ENCODE measurements around the gene CDK11A. TPM values are rescaled to one million over a fixed set of nuclear protein-coding genes. Genes with fewer than 3 reads are reported as not detected.

The CDK11A gene
- total RNA-seq, 1 donor from 2014 or later = 47.9 TPM

DNA sequence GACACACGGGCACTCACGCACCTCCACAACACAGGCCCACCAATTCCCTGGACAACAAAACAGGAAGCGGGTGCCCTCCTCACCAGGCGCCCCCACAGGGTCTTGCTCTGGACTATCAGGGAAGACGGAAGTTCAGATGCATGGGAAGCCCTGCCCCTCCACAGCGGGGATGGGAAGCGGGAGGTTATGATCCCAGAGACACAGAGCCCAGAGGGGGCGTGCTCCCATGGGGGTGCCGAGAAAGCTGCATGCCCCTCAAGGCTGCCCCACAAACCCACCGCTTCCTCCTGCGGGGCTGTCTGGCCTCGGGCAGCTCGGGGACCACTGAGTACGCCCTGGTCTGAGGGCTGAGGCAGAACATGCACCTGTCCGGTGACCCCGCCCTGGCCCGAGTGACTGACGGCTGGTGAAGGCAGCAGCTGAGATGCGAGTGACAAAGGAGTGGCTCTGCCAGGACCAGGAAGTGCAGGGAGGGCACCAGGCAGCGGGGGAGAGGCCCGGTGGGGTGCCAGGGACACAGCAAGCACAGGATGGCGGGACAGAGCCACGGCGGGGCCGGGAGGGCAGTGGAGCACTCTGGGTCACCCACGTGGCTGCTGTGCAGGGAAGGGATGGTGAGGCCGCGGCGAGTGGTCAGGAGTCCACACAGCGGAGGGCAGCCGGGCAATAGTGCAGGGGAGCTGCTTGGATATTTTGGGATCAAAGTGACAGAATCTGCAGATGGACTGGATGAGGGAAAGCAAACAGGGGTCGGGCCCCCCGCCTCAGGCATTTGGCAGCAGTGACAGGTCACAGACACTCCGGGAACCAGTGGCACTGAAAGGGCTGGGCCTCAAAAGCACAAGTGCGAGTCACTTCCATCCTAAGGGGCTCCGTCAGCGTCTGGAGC, 35.5 kb upstream of the CDK11A start:
- Mint-ChIP-seq H3K4me3 (no peak overlapping the region), H3K4me1 (no peaks in the 10 kb centered on the region), H3K36me3 (peaks cover 17% of the 10 kb centered on the region), H3K9me3 (no peaks in the 10 kb centered on the region), H3K27me3 (ENCODE audit: low read depth) (no peaks in the 10 kb centered on the region), H3K27ac (no peak overlapping the region)
- DNase-seq (ENCODE audit: low spot score in 2 of 2, unreplicated experiment in 2 of 2) = no peak
- TF ChIP-seq, protein P1, sequence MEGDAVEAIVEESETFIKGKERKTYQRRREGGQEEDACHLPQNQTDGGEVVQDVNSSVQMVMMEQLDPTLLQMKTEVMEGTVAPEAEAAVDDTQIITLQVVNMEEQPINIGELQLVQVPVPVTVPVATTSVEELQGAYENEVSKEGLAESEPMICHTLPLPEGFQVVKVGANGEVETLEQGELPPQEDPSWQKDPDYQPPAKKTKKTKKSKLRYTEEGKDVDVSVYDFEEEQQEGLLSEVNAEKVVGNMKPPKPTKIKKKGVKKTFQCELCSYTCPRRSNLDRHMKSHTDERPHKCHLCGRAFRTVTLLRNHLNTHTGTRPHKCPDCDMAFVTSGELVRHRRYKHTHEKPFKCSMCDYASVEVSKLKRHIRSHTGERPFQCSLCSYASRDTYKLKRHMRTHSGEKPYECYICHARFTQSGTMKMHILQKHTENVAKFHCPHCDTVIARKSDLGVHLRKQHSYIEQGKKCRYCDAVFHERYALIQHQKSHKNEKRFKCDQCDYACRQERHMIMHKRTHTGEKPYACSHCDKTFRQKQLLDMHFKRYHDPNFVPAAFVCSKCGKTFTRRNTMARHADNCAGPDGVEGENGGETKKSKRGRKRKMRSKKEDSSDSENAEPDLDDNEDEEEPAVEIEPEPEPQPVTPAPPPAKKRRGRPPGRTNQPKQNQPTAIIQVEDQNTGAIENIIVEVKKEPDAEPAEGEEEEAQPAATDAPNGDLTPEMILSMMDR (IDR thresholded peaks at IDR 0.05; ENCODE audit: unreplicated experiment) = no peak

DNA sequence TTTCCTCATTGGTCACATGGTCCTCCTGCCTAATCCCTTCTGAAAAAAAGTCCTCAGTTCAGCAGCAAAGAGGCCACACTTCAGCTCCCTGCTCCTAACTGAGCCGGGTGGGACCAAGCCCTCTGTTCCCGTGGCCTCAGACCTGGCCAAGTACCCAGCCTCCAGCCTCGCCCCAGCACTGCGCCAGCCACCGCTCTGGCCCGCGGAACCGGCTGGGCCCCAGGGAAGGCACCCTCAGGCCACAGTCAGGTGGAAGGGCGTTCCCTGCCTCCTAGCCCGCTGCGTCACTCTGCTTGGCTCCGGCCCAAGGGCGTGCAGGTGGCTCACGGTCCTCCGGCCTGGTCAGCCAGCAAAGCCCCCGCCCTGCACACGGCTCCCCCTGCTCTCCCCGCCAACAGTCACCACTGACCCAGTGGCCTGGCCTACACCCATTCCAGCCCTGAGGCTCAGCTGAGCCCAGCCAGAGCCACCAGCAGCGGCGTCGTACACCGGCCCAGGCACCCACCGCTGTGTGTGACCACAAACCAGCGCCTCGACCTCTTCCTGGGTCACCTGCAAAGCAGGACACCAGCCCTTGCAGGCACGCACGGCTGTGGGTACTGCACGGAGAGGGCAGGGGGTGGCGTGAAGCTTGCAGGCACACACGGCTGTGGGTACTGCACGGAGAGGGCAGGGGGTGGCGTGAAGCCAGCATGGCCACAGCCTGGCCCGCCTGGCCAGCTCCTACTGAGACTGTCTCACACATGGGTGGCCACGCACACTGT, 34.7 kb upstream of the CDK11A start:
- Mint-ChIP-seq H3K4me3 (no peak overlapping the region), H3K27me3 (ENCODE audit: low read depth) (no peaks in the 10 kb centered on the region), H3K27ac (no peak overlapping the region), H3K4me1 (no peaks in the 10 kb centered on the region), H3K36me3 (peaks cover 17% of the 10 kb centered on the region), H3K9me3 (no peaks in the 10 kb centered on the region)
- no peak for DNase-seq (ENCODE audit: low spot score in 2 of 2, unreplicated experiment in 2 of 2)
- TF ChIP-seq, protein P1 (IDR thresholded peaks at IDR 0.05; ENCODE audit: unreplicated experiment) = no peak

DNA sequence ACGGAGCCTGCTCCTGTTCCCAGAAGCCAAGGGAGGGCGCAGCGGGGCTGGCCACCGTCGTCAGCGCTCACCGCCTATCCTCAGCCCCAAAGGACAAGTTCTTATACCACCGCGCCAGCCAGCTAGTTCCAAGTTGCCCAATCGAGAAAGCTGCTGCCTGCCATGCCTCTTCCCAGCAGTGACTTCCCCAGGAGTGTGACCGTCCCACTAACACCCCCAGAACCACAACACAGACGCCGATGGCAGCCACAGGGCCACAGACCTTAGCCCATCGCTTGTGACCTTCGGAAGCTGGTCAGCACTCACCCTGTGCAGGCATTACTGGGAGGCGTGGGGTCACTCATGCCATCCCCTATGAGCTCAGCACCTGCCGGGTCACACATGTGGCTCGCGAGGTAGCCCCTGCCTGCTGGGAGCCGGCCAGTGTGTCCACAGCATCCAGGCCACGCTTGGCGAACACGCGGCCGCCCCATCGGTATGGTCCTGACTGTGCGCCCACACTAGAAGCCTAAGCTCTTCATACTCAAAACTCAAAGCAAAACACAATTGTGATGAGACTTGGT, 34.0 kb upstream of the CDK11A start:
- Mint-ChIP-seq H3K27me3 (ENCODE audit: low read depth) (no peaks in the 10 kb centered on the region), H3K9me3 (no peaks in the 10 kb centered on the region), H3K4me3 (no peak overlapping the region), H3K4me1 (no peaks in the 10 kb centered on the region), H3K36me3 (peaks cover 17% of the 10 kb centered on the region), H3K27ac (no peak overlapping the region)
- no peak for DNase-seq (ENCODE audit: low spot score in 2 of 2, unreplicated experiment in 2 of 2)
- TF ChIP-seq, protein P1 (IDR thresholded peaks at IDR 0.05; ENCODE audit: unreplicated experiment) = no peak

DNA sequence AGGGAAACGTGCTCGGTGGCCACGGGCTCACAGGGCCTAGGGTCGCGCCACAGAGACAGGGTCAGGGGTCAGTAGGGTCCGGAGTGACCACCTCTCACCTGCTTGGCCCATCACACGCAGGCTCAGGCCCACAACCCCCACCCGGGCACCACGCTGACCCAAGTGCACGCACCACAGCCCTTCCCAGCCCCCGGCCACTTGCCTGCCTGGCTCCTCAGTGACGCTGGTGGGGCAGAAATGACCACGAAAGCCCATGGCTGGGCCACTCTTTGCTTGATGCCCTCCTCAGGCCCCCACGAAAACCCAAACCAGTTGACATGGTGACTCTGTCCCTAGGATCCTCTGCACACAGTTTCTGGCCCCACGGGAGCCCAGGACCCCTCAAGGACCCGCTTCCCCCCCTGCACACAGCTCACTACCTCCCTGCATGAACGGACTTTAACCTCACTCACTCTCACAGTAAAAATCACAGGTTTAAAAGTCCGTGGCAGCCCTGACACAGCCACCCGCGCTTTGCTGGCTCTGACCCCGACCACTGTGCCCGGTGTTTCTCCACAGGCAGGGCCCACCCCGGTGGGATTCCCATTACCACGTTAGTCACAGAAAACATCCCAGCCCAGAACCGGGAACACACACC, 33.4 kb upstream of the CDK11A start:
- H3K4me1 Mint-ChIP-seq = no peaks in the 10 kb centered on the region
- H3K36me3 Mint-ChIP-seq = peaks cover 17% of the 10 kb centered on the region
- no peaks in the 10 kb centered on the region for H3K27me3 Mint-ChIP-seq (ENCODE audit: low read depth)
- H3K9me3 Mint-ChIP-seq = no peaks in the 10 kb centered on the region
- TF ChIP-seq, protein P1 (IDR thresholded peaks at IDR 0.05; ENCODE audit: unreplicated experiment) = no peak
- H3K4me3 Mint-ChIP-seq = no peak overlapping the region
- no peak overlapping the region for H3K27ac Mint-ChIP-seq
- no peak for DNase-seq (ENCODE audit: low spot score in 2 of 2, unreplicated experiment in 2 of 2)

DNA sequence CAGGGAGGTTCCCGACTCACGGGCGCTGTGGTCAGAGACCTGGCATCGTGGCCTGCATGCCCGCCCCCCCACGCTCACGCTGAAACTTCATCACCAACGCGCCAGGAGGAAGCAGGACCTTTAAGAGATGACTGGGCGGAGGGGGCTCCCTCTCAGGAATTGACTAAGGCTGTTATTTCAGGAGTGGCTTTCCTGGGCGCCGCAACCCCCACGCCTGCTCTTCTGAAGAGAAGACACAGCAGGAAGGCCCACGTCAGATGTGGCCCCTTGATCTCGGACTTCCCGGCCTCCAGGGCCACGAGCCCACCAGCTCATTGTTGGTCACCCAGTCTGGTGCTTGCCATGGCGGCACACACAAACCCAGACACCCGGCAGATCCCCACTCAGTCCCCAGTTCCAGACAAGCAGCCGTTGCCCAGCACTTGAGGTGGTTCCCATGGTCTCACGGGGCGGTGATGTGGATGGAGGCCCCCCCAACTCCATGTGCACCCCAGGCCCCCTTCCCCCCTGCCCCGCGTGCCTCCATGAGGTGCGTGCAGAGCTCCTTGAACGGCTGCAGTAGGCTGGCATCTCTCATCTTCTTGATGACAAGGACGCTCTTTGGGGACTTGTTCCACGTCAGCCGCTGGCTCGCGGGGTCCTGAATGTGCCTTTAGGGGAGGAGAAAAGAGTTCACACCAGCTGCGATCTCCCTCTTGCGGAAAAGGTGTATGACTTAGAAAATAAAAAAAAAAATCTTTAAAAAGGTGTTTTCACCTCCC, 32.7 kb upstream of the CDK11A start:
- no peaks in the 10 kb centered on the region for H3K9me3 Mint-ChIP-seq
- peaks cover 17% of the 10 kb centered on the region for H3K36me3 Mint-ChIP-seq

More for the DNA sequence above, 32.7 kb upstream of the CDK11A start:
- Mint-ChIP-seq H3K27me3 (ENCODE audit: low read depth) (no peaks in the 10 kb centered on the region), H3K4me3 (no peak overlapping the region), H3K4me1 (no peaks in the 10 kb centered on the region), H3K27ac (no peak overlapping the region)
- no peak for DNase-seq (ENCODE audit: low spot score in 2 of 2, unreplicated experiment in 2 of 2)
- TF ChIP-seq, protein P1 (IDR thresholded peaks at IDR 0.05; ENCODE audit: unreplicated experiment) = no peak

Data from mesothelial cell of epicardium (in vitro differentiated cells).